ENCODE results near the gene PDPR. TPM values are rescaled to one million over a fixed set of nuclear protein-coding genes. Genes with fewer than 3 reads are reported as not detected.
"Not testable (repeated sequence)": the region's sequence is repeated elsewhere in the genome, so short reads cannot be mapped to it uniquely, and the experiment has no call there.

Gene PDPR
- total RNA-seq, 2 experiments from 2014 or later: 13.9 to 15.7 TPM

DNA sequence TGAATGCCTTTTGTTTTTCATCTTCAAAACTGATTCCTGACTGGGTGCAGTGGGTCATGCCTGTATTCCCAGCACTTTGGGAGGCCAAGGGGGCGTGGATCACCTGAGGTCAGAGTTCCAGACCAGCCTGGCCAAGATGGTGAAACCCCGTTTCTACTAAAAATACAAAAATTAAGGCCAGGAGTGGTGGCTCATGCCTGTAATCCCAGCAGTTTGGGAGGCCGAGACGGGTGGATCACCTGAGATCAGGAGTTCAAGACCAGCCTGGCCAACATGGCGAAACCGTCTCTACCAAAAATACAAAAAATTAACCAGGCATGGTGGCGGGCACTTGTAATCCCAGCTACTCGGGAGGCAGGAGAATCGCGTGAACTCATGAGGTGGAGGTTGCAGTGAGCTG, 28.6 kb downstream of the PDPR start:
- intact Hi-C loops (cut with micrococcal nuclease); H3K4me3 Mint-ChIP-seq; H3K27me3 Mint-ChIP-seq; H3K27ac Mint-ChIP-seq; H3K9me3 Mint-ChIP-seq; H3K4me1 Mint-ChIP-seq (ENCODE audit: low read depth); POLR2A ChIA-PET; CTCF ChIA-PET; DNase-seq: not testable (repeated sequence)
- H3K36me3 Mint-ChIP-seq: peaks cover 26% of the 10 kb centered on the region

DNA sequence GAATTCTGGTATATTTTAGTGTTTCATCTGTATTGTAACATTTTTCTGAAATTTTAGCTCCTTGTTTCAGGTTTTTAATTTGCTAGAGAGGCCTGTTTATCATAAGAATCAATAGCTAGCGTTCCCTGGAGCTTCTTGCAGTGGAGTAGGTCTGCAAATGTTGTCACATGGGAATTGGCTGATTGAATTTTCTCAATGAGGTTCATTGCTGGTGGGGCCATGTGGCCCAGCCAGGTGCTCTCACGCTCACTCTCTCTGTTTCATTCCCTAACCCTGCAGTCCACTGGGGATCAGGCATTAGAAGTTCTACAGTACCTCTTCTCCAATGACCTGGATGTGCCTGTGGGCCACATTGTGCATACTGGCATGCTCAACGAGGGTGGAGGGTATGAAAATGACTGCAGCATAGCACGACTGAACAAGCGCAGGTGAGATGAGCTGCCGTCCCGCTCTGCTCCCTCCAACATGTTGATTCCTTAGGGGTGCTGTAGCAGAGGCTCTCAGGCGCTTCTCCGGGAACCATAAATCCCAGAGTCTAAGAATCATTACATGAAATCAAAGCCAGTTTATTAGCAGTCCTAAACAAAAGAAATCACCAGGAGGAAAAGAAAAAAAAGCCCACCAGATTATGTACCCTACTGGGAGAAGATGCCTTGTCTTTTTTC, 29.2 kb downstream of the PDPR start:
- H3K27me3 Mint-ChIP-seq; H3K4me1 Mint-ChIP-seq (ENCODE audit: low read depth); intact Hi-C loops (cut with micrococcal nuclease); H3K4me3 Mint-ChIP-seq; CTCF ChIA-PET; H3K9me3 Mint-ChIP-seq; DNase-seq; POLR2A ChIA-PET; H3K27ac Mint-ChIP-seq: not testable (repeated sequence)
- H3K36me3 Mint-ChIP-seq: peaks cover 28% of the 10 kb centered on the region

- H3K27me3 Mint-ChIP-seq; DNase-seq; H3K9me3 Mint-ChIP-seq; CTCF ChIA-PET; intact Hi-C loops (cut with micrococcal nuclease); POLR2A ChIA-PET; H3K27ac Mint-ChIP-seq; H3K4me3 Mint-ChIP-seq; H3K4me1 Mint-ChIP-seq (ENCODE audit: low read depth): not testable (repeated sequence)
- H3K36me3 Mint-ChIP-seq: peaks cover 36% of the 10 kb centered on the region
Observed at GRCh38 chr16:70147853-70148252, 33.7 kb downstream of the PDPR start.

DNA sequence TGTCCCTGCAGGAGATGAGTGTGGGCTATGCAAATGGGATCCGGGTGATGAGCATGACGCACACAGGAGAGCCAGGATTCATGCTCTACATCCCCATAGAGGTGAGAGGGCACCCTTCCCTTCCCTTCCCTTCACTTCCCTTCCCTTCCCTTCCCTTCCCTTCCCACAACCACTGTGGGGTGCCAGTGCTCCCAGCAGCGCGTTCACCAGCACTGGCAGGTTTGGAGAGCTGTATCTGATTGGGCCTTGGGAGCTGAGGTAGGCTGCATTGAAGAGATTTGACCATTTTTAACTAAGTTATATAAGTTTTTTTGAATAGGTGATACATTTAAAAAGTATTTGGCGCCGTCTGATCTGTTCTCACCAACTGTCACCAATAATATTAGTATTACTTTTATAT, 34.3 kb downstream of the PDPR start:
- H3K4me1 Mint-ChIP-seq (ENCODE audit: low read depth); H3K27me3 Mint-ChIP-seq; H3K27ac Mint-ChIP-seq; H3K4me3 Mint-ChIP-seq; H3K9me3 Mint-ChIP-seq; POLR2A ChIA-PET; CTCF ChIA-PET; intact Hi-C loops (cut with micrococcal nuclease); DNase-seq: not testable (repeated sequence)
- peaks cover 36% of the 10 kb centered on the region for H3K36me3 Mint-ChIP-seq

- intact Hi-C loops (cut with micrococcal nuclease): not testable (repeated sequence)
Observed at GRCh38 chr16:70149296-70149695, 35.2 kb downstream of the PDPR start.

GRCh38 chr16:70151391-70151790, 37.3 kb downstream of the PDPR start:
- Mint-ChIP-seq H3K27ac (no peak overlapping the region), H3K36me3 (peaks cover 35% of the 10 kb centered on the region)
- intact Hi-C loops (cut with micrococcal nuclease): no loop called here

More at GRCh38 chr16:70149296-70149695, 35.2 kb downstream of the PDPR start:
- H3K27ac Mint-ChIP-seq; DNase-seq; H3K4me3 Mint-ChIP-seq; H3K9me3 Mint-ChIP-seq; CTCF ChIA-PET; H3K27me3 Mint-ChIP-seq; POLR2A ChIA-PET; H3K4me1 Mint-ChIP-seq (ENCODE audit: low read depth): not testable (repeated sequence)
- H3K36me3 Mint-ChIP-seq: peaks cover 34% of the 10 kb centered on the region

GRCh38 chr16:70151941-70152509, 37.9 kb downstream of the PDPR start:
- no peaks in the 10 kb centered on the region for H3K9me3 Mint-ChIP-seq
- DNase-seq: no peak
- no peak overlapping the region for H3K4me3 Mint-ChIP-seq
- no peaks in the 10 kb centered on the region for H3K27me3 Mint-ChIP-seq
- peaks cover 40% of the 10 kb centered on the region for H3K36me3 Mint-ChIP-seq
- CTCF ChIA-PET: no interaction called here
- intact Hi-C loops (cut with micrococcal nuclease): no loop called here
- POLR2A ChIA-PET: no interaction called here
- no peaks in the 10 kb centered on the region for H3K4me1 Mint-ChIP-seq (ENCODE audit: low read depth)
- no peak overlapping the region for H3K27ac Mint-ChIP-seq

More at GRCh38 chr16:70151391-70151790, 37.3 kb downstream of the PDPR start:
- no peaks in the 10 kb centered on the region for H3K27me3 Mint-ChIP-seq
- no peaks in the 10 kb centered on the region for H3K4me1 Mint-ChIP-seq (ENCODE audit: low read depth)
- no peak for DNase-seq
- H3K4me3 Mint-ChIP-seq: no peak overlapping the region
- ChIA-PET POLR2A (no interaction called here), CTCF (interaction anchor here (0.9 kb wide), 1 partner anchor 221 kb away, joined by 3 read pairs; no protein-coding TSS in a partner anchor)
- H3K9me3 Mint-ChIP-seq: no peaks in the 10 kb centered on the region

- Mint-ChIP-seq H3K27me3 (no peaks in the 10 kb centered on the region), H3K4me3 (no peak overlapping the region), H3K4me1 (ENCODE audit: low read depth) (no peaks in the 10 kb centered on the region), H3K9me3 (no peaks in the 10 kb centered on the region), H3K27ac (no peak overlapping the region), H3K36me3 (peaks cover 47% of the 10 kb centered on the region)
- ChIA-PET POLR2A (no interaction called here), CTCF (no interaction called here)
- no peak for DNase-seq
- intact Hi-C loops (cut with micrococcal nuclease): no loop called here
Observed at GRCh38 chr16:70152578-70153302, 38.6 kb downstream of the PDPR start.

GRCh38 chr16:70154736-70155135, 40.6 kb downstream of the PDPR start:
- H3K27ac Mint-ChIP-seq; POLR2A ChIA-PET; DNase-seq; H3K4me1 Mint-ChIP-seq (ENCODE audit: low read depth); H3K9me3 Mint-ChIP-seq; H3K27me3 Mint-ChIP-seq; intact Hi-C loops (cut with micrococcal nuclease); H3K4me3 Mint-ChIP-seq: not testable (repeated sequence)
- CTCF ChIA-PET: interaction anchor here (1.2 kb wide), 1 partner anchor 10 kb away, joined by 3 read pairs; no protein-coding TSS in a partner anchor
- peaks cover 39% of the 10 kb centered on the region for H3K36me3 Mint-ChIP-seq

DNA sequence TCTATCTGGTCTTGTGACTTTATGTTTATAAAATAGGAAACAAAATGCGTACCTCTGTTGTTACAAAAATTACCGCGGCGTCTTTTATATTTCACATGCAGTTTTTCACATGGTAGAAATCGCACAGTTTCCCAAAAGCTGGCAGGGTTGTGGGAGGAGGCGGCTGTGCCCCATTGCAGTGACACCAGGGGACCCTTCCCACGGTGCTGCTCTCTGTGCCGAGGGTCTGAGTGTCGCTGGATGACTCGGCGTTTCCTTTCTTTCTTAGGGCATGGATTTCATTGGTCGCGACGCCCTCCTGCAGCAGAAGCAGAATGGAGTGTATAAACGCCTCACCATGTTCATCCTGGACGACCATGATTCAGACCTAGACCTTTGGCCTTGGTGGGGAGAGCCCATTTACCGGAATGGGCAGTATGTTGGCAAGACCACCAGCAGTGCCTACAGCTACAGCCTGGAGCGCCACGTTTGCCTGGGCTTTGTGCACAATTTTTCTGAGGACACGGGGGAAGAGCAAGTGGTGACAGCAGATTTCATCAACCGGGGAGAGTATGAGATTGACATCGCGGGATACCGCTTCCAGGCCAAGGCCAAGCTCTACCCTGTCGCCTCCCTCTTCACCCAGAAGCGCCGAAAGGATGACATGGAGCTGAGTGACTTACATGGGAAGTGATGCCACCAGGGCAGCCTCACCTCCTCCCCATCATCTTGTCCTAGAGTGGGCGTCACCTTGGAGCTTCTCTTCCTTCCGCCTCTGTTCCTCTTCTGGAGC, 42.3 kb downstream of the PDPR start:
- no peak overlapping the region for H3K4me3 Mint-ChIP-seq
- no peak for DNase-seq
- no peaks in the 10 kb centered on the region for H3K9me3 Mint-ChIP-seq
- intact Hi-C loops (cut with micrococcal nuclease): no loop called here
- no peak overlapping the region for H3K27ac Mint-ChIP-seq
- no peaks in the 10 kb centered on the region for H3K27me3 Mint-ChIP-seq
- ChIA-PET CTCF (no interaction called here), POLR2A (no interaction called here)
- H3K36me3 Mint-ChIP-seq: peaks cover 31% of the 10 kb centered on the region
- H3K4me1 Mint-ChIP-seq (ENCODE audit: low read depth): no peaks in the 10 kb centered on the region

DNA sequence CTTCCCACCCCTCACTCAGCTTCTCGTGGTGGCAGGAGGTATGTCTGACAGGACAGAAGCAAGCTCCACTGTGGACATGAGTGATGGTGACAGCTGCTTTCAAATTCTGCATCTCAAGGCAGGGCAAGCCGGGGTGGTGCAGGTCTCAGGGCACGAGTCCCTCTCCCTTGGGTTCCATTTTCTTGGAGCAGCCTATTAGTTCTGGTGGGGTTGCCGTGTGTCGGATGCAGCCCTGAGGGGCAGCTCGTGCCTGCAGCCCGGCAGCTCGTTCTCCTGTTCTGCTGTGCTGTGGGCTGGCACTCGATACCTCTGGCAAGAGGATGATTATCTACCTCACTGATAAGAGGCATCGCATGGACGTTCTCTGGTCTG, 43.0 kb downstream of the PDPR start:
- DNase-seq: no peak
- no peak overlapping the region for H3K4me3 Mint-ChIP-seq
- peaks cover 24% of the 10 kb centered on the region for H3K36me3 Mint-ChIP-seq
- H3K27ac Mint-ChIP-seq: no peak overlapping the region
- POLR2A ChIA-PET: no interaction called here
- H3K27me3 Mint-ChIP-seq: no peaks in the 10 kb centered on the region
- no peaks in the 10 kb centered on the region for H3K9me3 Mint-ChIP-seq
- intact Hi-C loops (cut with micrococcal nuclease): no loop called here
- CTCF ChIA-PET: interaction anchor here (0.6 kb wide), 1 partner anchor 111 kb away, joined by 3 read pairs; no protein-coding TSS in a partner anchor
- H3K4me1 Mint-ChIP-seq (ENCODE audit: low read depth): no peaks in the 10 kb centered on the region

DNA sequence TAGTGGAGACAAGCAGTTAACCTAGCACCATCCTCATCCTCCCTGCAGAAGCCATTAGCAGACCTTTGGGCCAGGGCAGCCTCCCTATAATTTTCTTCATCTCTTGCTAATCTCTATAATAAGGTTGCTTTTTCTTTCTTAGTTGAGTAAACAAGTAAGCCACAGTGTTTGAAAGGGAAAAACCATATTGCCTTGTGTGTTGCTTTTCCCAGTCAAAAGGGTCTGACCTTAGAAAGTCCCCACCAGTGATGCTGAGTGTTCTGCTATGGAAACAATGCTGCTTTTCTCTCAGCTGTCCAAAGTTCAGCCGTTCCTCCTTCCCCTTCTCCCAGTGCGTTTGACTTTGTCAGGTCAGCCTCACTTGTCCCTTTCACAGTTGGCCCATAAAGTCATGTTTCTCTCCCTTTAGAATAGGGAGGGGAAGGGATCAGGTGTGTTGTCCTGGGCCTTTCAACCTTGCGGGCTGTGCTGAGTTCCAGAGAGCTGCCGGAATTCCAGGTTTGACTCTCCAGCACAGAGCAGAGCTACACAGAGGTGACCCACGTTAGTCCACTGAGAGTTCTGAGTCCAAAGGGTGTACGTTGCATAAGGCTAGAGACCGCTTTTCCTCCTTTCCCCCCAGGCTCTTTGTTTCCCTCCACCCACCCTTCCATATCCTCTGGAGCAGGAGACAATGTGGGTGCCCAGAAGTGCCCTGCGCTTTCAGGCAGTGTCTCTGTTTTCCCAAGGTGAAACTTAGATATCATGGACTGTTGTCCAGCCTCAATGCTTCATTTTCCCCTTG, 43.5 kb downstream of the PDPR start:
- POLR2A ChIA-PET: no interaction called here
- H3K27me3 Mint-ChIP-seq: no peaks in the 10 kb centered on the region
- H3K36me3 Mint-ChIP-seq: peaks cover 23% of the 10 kb centered on the region
- CTCF ChIA-PET: interaction anchor here (0.6 kb wide), 1 partner anchor 110 kb away, joined by 3 read pairs; no protein-coding TSS in a partner anchor
- H3K4me1 Mint-ChIP-seq (ENCODE audit: low read depth): no peaks in the 10 kb centered on the region
- H3K27ac Mint-ChIP-seq: no peak overlapping the region
- intact Hi-C loops (cut with micrococcal nuclease): no loop called here
- DNase-seq: no peak
- no peaks in the 10 kb centered on the region for H3K9me3 Mint-ChIP-seq
- H3K4me3 Mint-ChIP-seq: no peak overlapping the region
